ENCODE measurements around the gene B3GLCT. TPM values are rescaled to one million over a fixed set of nuclear protein-coding genes. Genes with fewer than 3 reads are reported as not detected.

The B3GLCT gene
- polyA plus RNA-seq, 1 donor from 2014 or later = 8.2 TPM

- H3K4me3 ChIP-seq (ENCODE audit: low read length) = no peak overlapping the region
- no peak overlapping the region for H2AFZ ChIP-seq (ENCODE audit: low read depth, low read length)
- H3K9me3 ChIP-seq (ENCODE audit: low read length) = no peaks in the 10 kb centered on the region
- H4K20me1 ChIP-seq (ENCODE audit: insufficient read depth) = no peaks in the 10 kb centered on the region
- TF ChIP-seq SMC3 (conservative IDR thresholded peaks at IDR 0.05; ENCODE audit: poor library complexity) (no peak), CTCF (IDR thresholded peaks at IDR 0.05; ENCODE audit: poor library complexity, severe bottlenecking) (no peak)
- no peaks in the 10 kb centered on the region for H3K27me3 ChIP-seq (ENCODE audit: insufficient read depth, low read depth, low read length)
- H3K9me2 ChIP-seq (ENCODE audit: insufficient read depth, low read length) = no peaks in the 10 kb centered on the region
- H3K9ac ChIP-seq (ENCODE audit: low read length) = no peak overlapping the region
- H3K27ac ChIP-seq (ENCODE audit: low read length) = no peak overlapping the region
- no peaks in the 10 kb centered on the region for H3K79me2 ChIP-seq (replicated peaks; ENCODE audit: insufficient read depth, low read length)
- H3K4me2 ChIP-seq (ENCODE audit: low read length) = no peak overlapping the region
- no peaks in the 10 kb centered on the region for H3K36me3 ChIP-seq (ENCODE audit: insufficient read depth, low read length)
- H3F3A ChIP-seq (ENCODE audit: insufficient read depth, low read length, poor library complexity, severe bottlenecking) = no peaks in the 10 kb centered on the region
These were observed 174.9 kb downstream of the B3GLCT start for GRCh38 chr13:31374682-31375081.

GRCh38 chr13:31377946-31378345 lies 178.2 kb downstream of the B3GLCT start:
- Histone ChIP-seq H3K4me3 (ENCODE audit: low read length) (no peak overlapping the region), H3K36me3 (ENCODE audit: insufficient read depth, low read length) (no peaks in the 10 kb centered on the region), H3K27ac (ENCODE audit: low read length) (no peak overlapping the region), H3K79me2 (replicated peaks; ENCODE audit: insufficient read depth, low read length) (no peaks in the 10 kb centered on the region), H3K27me3 (ENCODE audit: insufficient read depth, low read depth, low read length) (no peaks in the 10 kb centered on the region), H3K9ac (ENCODE audit: low read length) (no peak overlapping the region), H3K9me3 (ENCODE audit: low read length) (no peaks in the 10 kb centered on the region), H3F3A (ENCODE audit: insufficient read depth, low read length, poor library complexity, severe bottlenecking) (no peaks in the 10 kb centered on the region), H3K9me2 (ENCODE audit: insufficient read depth, low read length) (no peaks in the 10 kb centered on the region), H4K20me1 (ENCODE audit: insufficient read depth) (no peaks in the 10 kb centered on the region), H3K4me2 (ENCODE audit: low read length) (no peak overlapping the region), H2AFZ (ENCODE audit: low read depth, low read length) (no peak overlapping the region)
- no peak for TF ChIP-seq SMC3 (conservative IDR thresholded peaks at IDR 0.05; ENCODE audit: poor library complexity)
- no peak for TF ChIP-seq EP300 (conservative IDR thresholded peaks at IDR 0.05; ENCODE audit: poor library complexity, severe bottlenecking)
- TF ChIP-seq POLR2AphosphoS5 (IDR thresholded peaks at IDR 0.05) = no peak
- no peak for TF ChIP-seq MXI1 (conservative IDR thresholded peaks at IDR 0.05; ENCODE audit: poor library complexity, severe bottlenecking)
- no peak for TF ChIP-seq TAF1 (IDR thresholded peaks at IDR 0.05; ENCODE audit: low read depth)
- TF ChIP-seq RAD21 (conservative IDR thresholded peaks at IDR 0.05) = no peak
- TF ChIP-seq CTCF (IDR thresholded peaks at IDR 0.05; ENCODE audit: poor library complexity, severe bottlenecking) = no peak
- TF ChIP-seq, protein P1, sequence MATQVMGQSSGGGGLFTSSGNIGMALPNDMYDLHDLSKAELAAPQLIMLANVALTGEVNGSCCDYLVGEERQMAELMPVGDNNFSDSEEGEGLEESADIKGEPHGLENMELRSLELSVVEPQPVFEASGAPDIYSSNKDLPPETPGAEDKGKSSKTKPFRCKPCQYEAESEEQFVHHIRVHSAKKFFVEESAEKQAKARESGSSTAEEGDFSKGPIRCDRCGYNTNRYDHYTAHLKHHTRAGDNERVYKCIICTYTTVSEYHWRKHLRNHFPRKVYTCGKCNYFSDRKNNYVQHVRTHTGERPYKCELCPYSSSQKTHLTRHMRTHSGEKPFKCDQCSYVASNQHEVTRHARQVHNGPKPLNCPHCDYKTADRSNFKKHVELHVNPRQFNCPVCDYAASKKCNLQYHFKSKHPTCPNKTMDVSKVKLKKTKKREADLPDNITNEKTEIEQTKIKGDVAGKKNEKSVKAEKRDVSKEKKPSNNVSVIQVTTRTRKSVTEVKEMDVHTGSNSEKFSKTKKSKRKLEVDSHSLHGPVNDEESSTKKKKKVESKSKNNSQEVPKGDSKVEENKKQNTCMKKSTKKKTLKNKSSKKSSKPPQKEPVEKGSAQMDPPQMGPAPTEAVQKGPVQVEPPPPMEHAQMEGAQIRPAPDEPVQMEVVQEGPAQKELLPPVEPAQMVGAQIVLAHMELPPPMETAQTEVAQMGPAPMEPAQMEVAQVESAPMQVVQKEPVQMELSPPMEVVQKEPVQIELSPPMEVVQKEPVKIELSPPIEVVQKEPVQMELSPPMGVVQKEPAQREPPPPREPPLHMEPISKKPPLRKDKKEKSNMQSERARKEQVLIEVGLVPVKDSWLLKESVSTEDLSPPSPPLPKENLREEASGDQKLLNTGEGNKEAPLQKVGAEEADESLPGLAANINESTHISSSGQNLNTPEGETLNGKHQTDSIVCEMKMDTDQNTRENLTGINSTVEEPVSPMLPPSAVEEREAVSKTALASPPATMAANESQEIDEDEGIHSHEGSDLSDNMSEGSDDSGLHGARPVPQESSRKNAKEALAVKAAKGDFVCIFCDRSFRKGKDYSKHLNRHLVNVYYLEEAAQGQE (IDR thresholded peaks at IDR 0.05; ENCODE audit: borderline replicate concordance) = no peak
- no peak for TF ChIP-seq EZH2 (IDR thresholded peaks at IDR 0.05; ENCODE audit: borderline replicate concordance, insufficient read depth, low read length, poor library complexity, severe bottlenecking)
